ENCODE results near the gene ACTG1.

ACTG1 gene

DNA sequence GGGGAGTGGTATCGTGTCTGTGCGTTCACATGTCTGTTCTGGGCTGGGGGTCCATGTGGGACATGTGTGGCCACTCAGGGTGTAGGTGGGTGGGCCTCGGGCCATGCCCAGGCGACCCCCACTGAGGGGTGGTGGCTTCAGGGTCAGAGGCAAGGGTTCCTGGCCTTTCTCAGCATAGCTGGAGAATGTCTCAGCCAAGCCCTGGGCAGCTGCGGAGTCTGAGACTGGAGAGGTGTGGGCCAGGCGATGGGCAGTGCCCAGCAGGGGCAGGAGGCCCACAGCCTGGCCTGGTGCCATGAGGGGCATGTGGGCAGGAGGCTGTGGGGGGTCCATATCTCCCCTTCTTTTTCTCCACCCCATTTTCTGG lies 16.8 kb upstream of the ACTG1 start:
- CTCF ChIA-PET, result no interaction called here
- no peak for DNase-seq (ENCODE audit: extremely low spot score)
- TF ChIP-seq ZNF384 (IDR thresholded peaks at IDR 0.05) (no peak), HDGF (IDR thresholded peaks at IDR 0.05; ENCODE audit: borderline replicate concordance) (no peak), L3MBTL2 (conservative IDR thresholded peaks at IDR 0.05) (no peak), FOXM1 (IDR thresholded peaks at IDR 0.05; ENCODE audit: borderline replicate concordance) (no peak), NFRKB (IDR thresholded peaks at IDR 0.05) (no peak), LEF1 (IDR thresholded peaks at IDR 0.05; ENCODE audit: borderline replicate concordance) (no peak), TARDBP (IDR thresholded peaks at IDR 0.05) (no peak), SP1 (IDR thresholded peaks at IDR 0.05) (no peak), ELF4 (IDR thresholded peaks at IDR 0.05) (no peak), FOXK2 (IDR thresholded peaks at IDR 0.05) (no peak), FOXA1 (IDR thresholded peaks at IDR 0.05) (no peak), CTBP1 (IDR thresholded peaks at IDR 0.05; ENCODE audit: borderline replicate concordance) (no peak), SUZ12 (IDR thresholded peaks at IDR 0.05) (no peak), ARNT (IDR thresholded peaks at IDR 0.05) (no peak), BHLHE40 (IDR thresholded peaks at IDR 0.05; ENCODE audit: borderline replicate concordance) (no peak)
- TF ChIP-seq, protein P1, sequence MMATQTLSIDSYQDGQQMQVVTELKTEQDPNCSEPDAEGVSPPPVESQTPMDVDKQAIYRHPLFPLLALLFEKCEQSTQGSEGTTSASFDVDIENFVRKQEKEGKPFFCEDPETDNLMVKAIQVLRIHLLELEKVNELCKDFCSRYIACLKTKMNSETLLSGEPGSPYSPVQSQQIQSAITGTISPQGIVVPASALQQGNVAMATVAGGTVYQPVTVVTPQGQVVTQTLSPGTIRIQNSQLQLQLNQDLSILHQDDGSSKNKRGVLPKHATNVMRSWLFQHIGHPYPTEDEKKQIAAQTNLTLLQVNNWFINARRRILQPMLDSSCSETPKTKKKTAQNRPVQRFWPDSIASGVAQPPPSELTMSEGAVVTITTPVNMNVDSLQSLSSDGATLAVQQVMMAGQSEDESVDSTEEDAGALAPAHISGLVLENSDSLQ (IDR thresholded peaks at IDR 0.05), result no peak
- POLR2A ChIA-PET, result interaction anchor here (1.8 kb wide), 1 partner anchor 23 kb away, joined by 4 read pairs; the partner anchor contains the start of gene FAAP100

DNA sequence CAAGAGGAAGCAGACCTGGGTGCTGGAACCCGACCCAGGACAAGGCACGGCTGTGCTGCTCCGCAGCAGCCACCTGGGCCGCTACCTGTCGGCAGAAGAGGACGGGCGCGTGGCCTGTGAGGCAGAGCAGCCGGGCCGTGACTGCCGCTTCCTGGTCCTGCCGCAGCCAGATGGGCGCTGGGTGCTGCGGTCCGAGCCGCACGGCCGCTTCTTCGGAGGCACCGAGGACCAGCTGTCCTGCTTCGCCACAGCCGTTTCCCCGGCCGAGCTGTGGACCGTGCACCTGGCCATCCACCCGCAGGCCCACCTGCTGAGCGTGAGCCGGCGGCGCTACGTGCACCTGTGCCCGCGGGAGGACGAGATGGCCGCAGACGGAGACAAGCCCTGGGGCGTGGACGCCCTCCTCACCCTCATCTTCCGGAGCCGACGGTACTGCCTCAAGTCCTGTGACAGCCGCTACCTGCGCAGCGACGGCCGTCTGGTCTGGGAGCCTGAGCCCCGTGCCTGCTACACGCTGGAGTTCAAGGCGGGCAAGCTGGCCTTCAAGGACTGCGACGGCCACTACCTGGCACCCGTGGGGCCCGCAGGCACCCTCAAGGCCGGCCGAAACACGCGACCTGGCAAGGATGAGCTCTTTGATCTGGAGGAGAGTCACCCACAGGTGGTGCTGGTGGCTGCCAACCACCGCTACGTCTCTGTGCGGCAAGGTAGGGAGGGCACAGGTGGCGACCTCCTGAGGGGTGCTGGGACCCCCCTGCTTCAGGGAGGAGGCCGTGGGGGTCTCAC lies 16.2 kb upstream of the ACTG1 start:
- no peak for DNase-seq (ENCODE audit: extremely low spot score)
- no peak for TF ChIP-seq TARDBP (IDR thresholded peaks at IDR 0.05)
- no peak for TF ChIP-seq FOXM1 (IDR thresholded peaks at IDR 0.05; ENCODE audit: borderline replicate concordance)
- TF ChIP-seq, protein P1 (IDR thresholded peaks at IDR 0.05), result no peak
- TF ChIP-seq NFRKB (IDR thresholded peaks at IDR 0.05), result no peak
- CTCF ChIA-PET, result no interaction called here
- POLR2A ChIA-PET, result interaction anchor here (0.9 to 1.8 kb wide), 2 partner anchors 13 to 23 kb away, joined by 3 to 4 read pairs; partner anchors contain the start of gene FAAP100

DNA sequence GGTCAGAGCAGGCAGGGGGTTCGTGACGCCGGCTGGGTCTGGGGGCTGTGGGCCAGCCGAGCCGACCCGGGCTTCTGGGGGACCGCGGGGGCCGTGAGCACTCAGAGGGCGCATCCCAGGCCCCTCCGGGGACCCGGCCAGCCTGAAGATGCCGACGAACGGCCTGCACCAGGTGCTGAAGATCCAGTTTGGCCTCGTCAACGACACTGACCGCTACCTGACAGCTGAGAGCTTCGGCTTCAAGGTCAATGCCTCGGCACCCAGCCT lies 15.7 kb upstream of the ACTG1 start:
- ChIA-PET CTCF (no interaction called here), POLR2A (interaction anchor here (0.9 to 1.8 kb wide), 2 partner anchors 14 to 24 kb away, joined by 3 to 4 read pairs; partner anchors contain the start of gene FAAP100)
- TF ChIP-seq HDGF (IDR thresholded peaks at IDR 0.05; ENCODE audit: borderline replicate concordance) (no peak), TARDBP (IDR thresholded peaks at IDR 0.05) (no peak), NFRKB (IDR thresholded peaks at IDR 0.05) (no peak), BHLHE40 (IDR thresholded peaks at IDR 0.05; ENCODE audit: borderline replicate concordance) (no peak), SP1 (IDR thresholded peaks at IDR 0.05) (no peak), FOXK2 (IDR thresholded peaks at IDR 0.05) (no peak), SUZ12 (IDR thresholded peaks at IDR 0.05) (no peak), CTBP1 (IDR thresholded peaks at IDR 0.05; ENCODE audit: borderline replicate concordance) (no peak), ARNT (IDR thresholded peaks at IDR 0.05) (no peak), ZNF384 (IDR thresholded peaks at IDR 0.05) (no peak), FOXA1 (IDR thresholded peaks at IDR 0.05) (no peak), L3MBTL2 (conservative IDR thresholded peaks at IDR 0.05) (no peak), FOXM1 (IDR thresholded peaks at IDR 0.05; ENCODE audit: borderline replicate concordance) (no peak), LEF1 (IDR thresholded peaks at IDR 0.05; ENCODE audit: borderline replicate concordance) (no peak), ELF4 (IDR thresholded peaks at IDR 0.05) (no peak)
- TF ChIP-seq, protein P1 (IDR thresholded peaks at IDR 0.05), result no peak
- DNase-seq (ENCODE audit: extremely low spot score), result no peak

DNA sequence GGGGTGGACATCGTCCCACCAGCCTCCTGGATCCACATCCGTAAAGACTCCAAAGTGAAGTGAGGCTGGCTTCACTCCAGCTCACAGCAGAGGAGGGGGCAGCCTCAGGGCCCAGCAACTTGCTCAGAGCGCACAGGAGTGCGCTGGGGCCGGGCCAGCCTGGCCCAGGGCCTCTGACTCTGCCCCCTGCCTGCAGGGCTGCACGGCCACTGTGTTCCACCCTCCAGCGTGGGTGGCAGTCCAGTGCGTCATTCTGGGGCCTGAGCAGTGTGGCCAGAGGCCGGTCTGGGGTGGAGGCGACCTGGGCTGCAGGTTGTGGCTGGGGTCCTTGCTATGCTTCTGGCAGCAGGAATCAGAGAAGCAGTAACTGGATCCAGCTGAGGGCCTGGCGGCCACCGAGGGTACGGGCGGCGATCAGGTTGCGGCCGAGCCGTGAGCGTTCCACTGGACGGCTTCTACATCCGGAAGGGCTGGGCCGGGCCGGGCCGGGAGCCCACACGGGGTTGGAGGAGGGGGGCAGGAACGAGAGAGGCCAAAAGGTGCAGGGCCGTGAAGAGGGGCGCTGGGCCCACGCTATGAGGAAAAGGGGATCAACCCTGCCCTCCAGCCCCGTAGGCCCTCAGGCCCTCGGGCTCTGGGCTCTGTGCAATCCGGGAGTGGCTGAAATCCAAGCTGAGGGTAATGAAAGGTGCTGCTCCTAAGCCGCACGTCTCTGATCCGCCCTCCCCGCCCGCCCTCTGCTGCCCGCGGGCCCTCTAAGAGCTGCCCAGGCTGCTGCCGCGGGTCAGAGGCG lies 15.2 kb upstream of the ACTG1 start, which contains the start of gene FSCN2:
FSCN2 (plus strand) TSS at position 787 of the 793 bp plus-strand sequence. CDS start 155 bp downstream, outside the sequence.
- no peak for TF ChIP-seq BHLHE40 (IDR thresholded peaks at IDR 0.05; ENCODE audit: borderline replicate concordance)
- TF ChIP-seq SUZ12 (IDR thresholded peaks at IDR 0.05), result no peak
- no peak for TF ChIP-seq NFRKB (IDR thresholded peaks at IDR 0.05)
- TF ChIP-seq L3MBTL2 (conservative IDR thresholded peaks at IDR 0.05), result no peak
- no peak for TF ChIP-seq HDGF (IDR thresholded peaks at IDR 0.05; ENCODE audit: borderline replicate concordance)
- no peak for TF ChIP-seq FOXK2 (IDR thresholded peaks at IDR 0.05)
- no peak for TF ChIP-seq FOXM1 (IDR thresholded peaks at IDR 0.05; ENCODE audit: borderline replicate concordance)
- no peak for TF ChIP-seq CTBP1 (IDR thresholded peaks at IDR 0.05; ENCODE audit: borderline replicate concordance)
- TF ChIP-seq LEF1 (IDR thresholded peaks at IDR 0.05; ENCODE audit: borderline replicate concordance), result no peak
- TF ChIP-seq TARDBP (IDR thresholded peaks at IDR 0.05), result no peak
- TF ChIP-seq SP1 (IDR thresholded peaks at IDR 0.05), result no peak
- TF ChIP-seq, protein P1 (IDR thresholded peaks at IDR 0.05), result no peak
- no peak for TF ChIP-seq ARNT (IDR thresholded peaks at IDR 0.05)
- TF ChIP-seq ELF4 (IDR thresholded peaks at IDR 0.05), result no peak
- TF ChIP-seq FOXA1 (IDR thresholded peaks at IDR 0.05), result no peak
- TF ChIP-seq ZNF384 (IDR thresholded peaks at IDR 0.05), result no peak
- DNase-seq (ENCODE audit: extremely low spot score), result no peak
- ChIA-PET POLR2A (interaction anchor here (0.9 to 1.8 kb wide), 2 partner anchors 14 to 24 kb away, joined by 3 to 4 read pairs; partner anchors contain the start of gene FAAP100), CTCF (no interaction called here)

Data from HEK293T (cell line).